Body of pancreas (tissue), 4 donors: Measurements from ENCODE around the gene MAN2B1. TPM values are rescaled to one million over a fixed set of nuclear protein-coding genes. Genes with fewer than 3 reads are reported as not detected.
"Not testable (repeated sequence)": the region's sequence is repeated elsewhere in the genome, so short reads cannot be mapped to it uniquely, and the experiment has no call there.

Experiments used
- ATAC-seq: fragments of 150-250 bp; one replicate; pipeline ENCODE4 v1.9.1; 2016
- DNase-seq, 4 donors: peaks; one replicate each; pipeline ENCODE4 v3.0.0-alpha.2; 2019
- H3K27ac ChIP-seq, 4 donors: fragments of 200-600 bp; sonication (generic); 1 replicate in 3 of 4; 2 replicates in 1 of 4; pipeline versions ENCODE4 v1.5.1 to v1.6.1; 2016 to 2019; ENCODE audit warnings: mild to moderate bottlenecking in 1 of 4, mixed read lengths in 1 of 4, moderate library complexity in 1 of 4
- H3K27me3 ChIP-seq, 2 donors: fragments of 200-600 bp; sonication (generic); one replicate each; pipeline ENCODE4 v1.6.0; 2016; ENCODE audit warnings: mild to moderate bottlenecking in 1 of 2
- H3K36me3 ChIP-seq, 2 donors: fragments of 200-600 bp; sonication (generic); replicated peaks in 1 of 2; 2 replicates each; pipeline ENCODE4 v1.5.1; 2016; ENCODE audit warnings: low read depth in 2 of 2; ENCODE audit not compliant: insufficient read depth in 1 of 2
- H3K4me1 ChIP-seq: fragments of 200-600 bp; sonication (generic); one replicate; pipeline ENCODE4 v1.6.0; 2016
- H3K4me3 ChIP-seq, 2 donors: fragments of 200-600 bp; sonication (generic); 1 replicate in 1 of 2; 2 replicates in 1 of 2; pipeline ENCODE4 v1.5.1; 2016 to 2019
- H3K9me3 ChIP-seq, 3 donors: fragments of 200-600 bp; sonication (generic); 1 replicate in 2 of 3; 2 replicates in 1 of 3; pipeline ENCODE4 v1.5.1; 2016
- CTCF ChIP-seq, 7 experiments: fragments of 450-650 bp in 4 of 7; fragments of 200-600 bp in 3 of 7; sonication (generic) in 3 of 7; IDR thresholded peaks; one replicate each; pipeline ENCODE4 v1.5.1; 2016 to 2019; ENCODE audit warnings: antibody characterized with exemption in 7 of 7
- POLR2A ChIP-seq, 3 donors: fragments of 450-650 bp; IDR thresholded peaks; one replicate each; pipeline ENCODE4 v1.6.1; 2016; ENCODE audit warnings: antibody characterized with exemption in 3 of 3, mild to moderate bottlenecking in 2 of 3
- WGBS, 2 donors: methylation state at CpG; one replicate each; pipeline ENCODE4 v1.1.5; 2017; 5-methylcytosine and 5-hydroxymethylcytosine counted together
- intact Hi-C: fragments of 100-400 bp; cut with DNase I; formaldehyde crosslinking; loops from one replicate; pipeline ENCODE4 v1.15.1; 2023
- total RNA-seq, 2 donors: library from RNA; depleted of rRNA; stranded (reverse); fragments of >200 nt; gene quantifications; one replicate each; pipeline ENCODE4 v1.1.0, GENCODE V29; 2016

MAN2B1 gene
- total RNA-seq, 2 donors from 2014 or later = 30.0 to 48.0 TPM

GRCh38 chr19:12681074-12681987 is 14.8 kb upstream of the MAN2B1 start, which contains the start of gene DHPS:
DHPS (minus strand) TSS chr19:12681880; CDS start chr19:12681766, 114 bp downstream.
- TF ChIP-seq CTCF (IDR thresholded peaks at IDR 0.05) (no peak), POLR2A (IDR thresholded peaks at IDR 0.05) (peak; percentile 58 to 85 (median 75))
- intact Hi-C loops = no loop called here
- Histone ChIP-seq H3K4me1 (peaks cover 17% of the 10 kb centered on the region), H3K36me3 (peaks cover 12 to 14% of the 10 kb centered on the region in 2 donors), H3K27ac (peak within 1 kb of the TSS; percentile 88 to 100 (median 92)), H3K4me3 (peak within 1 kb of the TSS; percentile 92 to 98), H3K27me3 (no peaks in the 10 kb centered on the region), H3K9me3 (no peaks in the 10 kb centered on the region)
- ATAC-seq (peak; percentile 91), DNase-seq (peak; percentile 94 to 98 (median 96))
- 0% methylated on average over 43 to 68 of the region's 68 CpGs for WGBS, 2 donors

- intact Hi-C loops = no loop called here
- no peak for DNase-seq
- ATAC-seq = no peak
- TF ChIP-seq CTCF (IDR thresholded peaks at IDR 0.05) (no peak), POLR2A (IDR thresholded peaks at IDR 0.05) (no peak)
- H3K4me1 ChIP-seq = peaks cover 17% of the 10 kb centered on the region
- WGBS, 2 donors = 82 to 87% methylated on average over 9 of the region's 9 CpGs
- H3K27ac ChIP-seq = no peak overlapping the region
- no peaks in the 10 kb centered on the region for H3K9me3 ChIP-seq
- H3K36me3 ChIP-seq = peaks cover 12 to 19% of the 10 kb centered on the region in 2 donors
- H3K4me3 ChIP-seq = no peak overlapping the region
- no peaks in the 10 kb centered on the region for H3K27me3 ChIP-seq
These were observed 13.5 kb upstream of the MAN2B1 start for GRCh38 chr19:12680034-12680433.

GRCh38 chr19:12678039-12678438 is 11.5 kb upstream of the MAN2B1 start:
- Histone ChIP-seq H3K36me3 (peaks cover 12 to 26% of the 10 kb centered on the region in 2 donors), H3K4me1 (peaks cover 17% of the 10 kb centered on the region)
- ATAC-seq, H3K27me3 ChIP-seq, intact Hi-C loops, H3K9me3 ChIP-seq, DNase-seq, H3K4me3 ChIP-seq, H3K27ac ChIP-seq: not testable (repeated sequence)
- 80 to 92% methylated on average over 4 to 5 of the region's 5 CpGs for WGBS, 2 donors

GRCh38 chr19:12676928-12677327 is 10.4 kb upstream of the MAN2B1 start:
- Histone ChIP-seq H3K4me1 (peaks cover 15% of the 10 kb centered on the region), H3K27me3 (no peaks in the 10 kb centered on the region), H3K9me3 (no peaks in the 10 kb centered on the region), H3K36me3 (peaks cover 12 to 26% of the 10 kb centered on the region in 2 donors), H3K27ac (no peak overlapping the region), H3K4me3 (no peak overlapping the region)
- 79 to 80% methylated on average over 6 to 8 of the region's 12 CpGs for WGBS, 2 donors
- no peak for TF ChIP-seq CTCF (IDR thresholded peaks at IDR 0.05)
- no peak for TF ChIP-seq POLR2A (IDR thresholded peaks at IDR 0.05)
- DNase-seq = no peak
- intact Hi-C loops = no loop called here
- ATAC-seq = no peak

GRCh38 chr19:12676384-12676792 is 9.8 kb upstream of the MAN2B1 start:
- no peak overlapping the region for H3K27ac ChIP-seq
- peaks cover 12 to 26% of the 10 kb centered on the region in 2 donors for H3K36me3 ChIP-seq
- WGBS, 2 donors = 13 to 55% methylated on average over 1 to 4 of the region's 4 CpGs
- intact Hi-C loops = no loop called here
- no peak overlapping the region for H3K4me3 ChIP-seq
- ATAC-seq = peak; percentile 58
- H3K4me1 ChIP-seq = peaks cover 18% of the 10 kb centered on the region
- no peak for TF ChIP-seq POLR2A (IDR thresholded peaks at IDR 0.05)
- peak; percentile 67 to 87 (median 74) for TF ChIP-seq CTCF (IDR thresholded peaks at IDR 0.05)
- H3K9me3 ChIP-seq = no peaks in the 10 kb centered on the region
- peak; percentile 82 to 88 (median 85) for DNase-seq
- no peaks in the 10 kb centered on the region for H3K27me3 ChIP-seq
